ENCODE data around the gene ZCCHC14.
A peak's percentile ranks its signal among the peaks of the same experiment; 100 is the strongest.

- TF ChIP-seq, protein P1, sequence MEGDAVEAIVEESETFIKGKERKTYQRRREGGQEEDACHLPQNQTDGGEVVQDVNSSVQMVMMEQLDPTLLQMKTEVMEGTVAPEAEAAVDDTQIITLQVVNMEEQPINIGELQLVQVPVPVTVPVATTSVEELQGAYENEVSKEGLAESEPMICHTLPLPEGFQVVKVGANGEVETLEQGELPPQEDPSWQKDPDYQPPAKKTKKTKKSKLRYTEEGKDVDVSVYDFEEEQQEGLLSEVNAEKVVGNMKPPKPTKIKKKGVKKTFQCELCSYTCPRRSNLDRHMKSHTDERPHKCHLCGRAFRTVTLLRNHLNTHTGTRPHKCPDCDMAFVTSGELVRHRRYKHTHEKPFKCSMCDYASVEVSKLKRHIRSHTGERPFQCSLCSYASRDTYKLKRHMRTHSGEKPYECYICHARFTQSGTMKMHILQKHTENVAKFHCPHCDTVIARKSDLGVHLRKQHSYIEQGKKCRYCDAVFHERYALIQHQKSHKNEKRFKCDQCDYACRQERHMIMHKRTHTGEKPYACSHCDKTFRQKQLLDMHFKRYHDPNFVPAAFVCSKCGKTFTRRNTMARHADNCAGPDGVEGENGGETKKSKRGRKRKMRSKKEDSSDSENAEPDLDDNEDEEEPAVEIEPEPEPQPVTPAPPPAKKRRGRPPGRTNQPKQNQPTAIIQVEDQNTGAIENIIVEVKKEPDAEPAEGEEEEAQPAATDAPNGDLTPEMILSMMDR (IDR thresholded peaks at IDR 0.05): peak; percentile 82
- no peak for TF ChIP-seq ZFX (IDR thresholded peaks at IDR 0.05; ENCODE audit: borderline replicate concordance)
These were observed 31.3 kb downstream of the ZCCHC14 start for GRCh38 chr16:87461466-87461991.

Data from 22Rv1 (cell line).